ENCODE results near the gene RABL6.
"Not testable (repeated sequence)": the region's sequence is repeated elsewhere in the genome, so short reads cannot be mapped to it uniquely, and the experiment has no call there.

The RABL6 gene

GRCh38 chr9:136761545-136761981, 46.2 kb upstream of the RABL6 start:
- no peak for TF ChIP-seq CTCF (IDR thresholded peaks at IDR 0.05; ENCODE audit: low read depth, low read length)
- in situ Hi-C loops (cut with HindIII; ENCODE audit: low sequenced_read_pairs) = no loop called here
- DNase-seq (ENCODE audit: low read depth, low spot score) = no peak

GRCh38 chr9:136762221-136762691, 45.5 kb upstream of the RABL6 start:
- H3K4me3 ChIP-seq (ENCODE audit: low read depth, low read length) = no peak overlapping the region
- TF ChIP-seq CTCF (IDR thresholded peaks at IDR 0.05; ENCODE audit: low read depth, low read length) = no peak
- DNase-seq (ENCODE audit: low read depth, low spot score) = no peak
- in situ Hi-C loops (cut with HindIII; ENCODE audit: low sequenced_read_pairs) = no loop called here

More at GRCh38 chr9:136761545-136761981, 46.2 kb upstream of the RABL6 start:
- H3K4me3 ChIP-seq (ENCODE audit: low read depth, low read length) = no peak overlapping the region

GRCh38 chr9:136762915-136763648, 44.7 kb upstream of the RABL6 start:
- no peak for DNase-seq (ENCODE audit: low read depth, low spot score)
- no peak overlapping the region for H3K4me3 ChIP-seq (ENCODE audit: low read depth, low read length)
- in situ Hi-C loops (cut with HindIII; ENCODE audit: low sequenced_read_pairs) = no loop called here
- TF ChIP-seq CTCF (IDR thresholded peaks at IDR 0.05; ENCODE audit: low read depth, low read length) = no peak

- TF ChIP-seq CTCF (IDR thresholded peaks at IDR 0.05; ENCODE audit: low read depth, low read length) = no peak
- no peak for DNase-seq (ENCODE audit: low read depth, low spot score)
- H3K4me3 ChIP-seq (ENCODE audit: low read depth, low read length) = no peak overlapping the region
- in situ Hi-C loops (cut with HindIII; ENCODE audit: low sequenced_read_pairs) = no loop called here
Observed at GRCh38 chr9:136763649-136764035, 44.1 kb upstream of the RABL6 start.

- DNase-seq (ENCODE audit: low read depth, low spot score) = no peak
- no peak for TF ChIP-seq CTCF (IDR thresholded peaks at IDR 0.05; ENCODE audit: low read depth, low read length)
- in situ Hi-C loops (cut with HindIII; ENCODE audit: low sequenced_read_pairs) = no loop called here
- no peak within 1 kb of the TSS for H3K4me3 ChIP-seq (ENCODE audit: low read depth, low read length)
Observed at GRCh38 chr9:136764301-136764891, 43.4 kb upstream of the RABL6 start, which contains the start of gene LCN15. TSS of gene LCN15 (minus strand) at chr9:136764518. CDS start at chr9:136764488, 30 bp downstream.

GRCh38 chr9:136765041-136765440, 42.7 kb upstream of the RABL6 start:
- in situ Hi-C loops (cut with HindIII; ENCODE audit: low sequenced_read_pairs) = no loop called here
- no peak for DNase-seq (ENCODE audit: low read depth, low spot score)
- no peak for TF ChIP-seq CTCF (IDR thresholded peaks at IDR 0.05; ENCODE audit: low read depth, low read length)
- no peak overlapping the region for H3K4me3 ChIP-seq (ENCODE audit: low read depth, low read length)

GRCh38 chr9:136765745-136766409, 41.9 kb upstream of the RABL6 start:
- DNase-seq (ENCODE audit: low read depth, low spot score); in situ Hi-C loops (cut with HindIII; ENCODE audit: low sequenced_read_pairs); H3K4me3 ChIP-seq (ENCODE audit: low read depth, low read length): not testable (repeated sequence)

All from astrocyte of the spinal cord (primary cell).